Measurements from ENCODE around the gene UBTD1. TPM values are rescaled to one million over a fixed set of nuclear protein-coding genes. Genes with fewer than 3 reads are reported as not detected.
"Not testable (repeated sequence)": the region's sequence is repeated elsewhere in the genome, so short reads cannot be mapped to it uniquely, and the experiment has no call there.

UBTD1 gene
- total RNA-seq, 1 donor from 2014 or later, result 7.1 TPM

GRCh38 chr10:97512993-97513392 lies 14.3 kb downstream of the UBTD1 start:
- no peak for DNase-seq (ENCODE audit: low spot score)
- no peak for ATAC-seq

- ATAC-seq (no peak), DNase-seq (ENCODE audit: low spot score) (no peak)
These were observed 15.6 kb downstream of the UBTD1 start for GRCh38 chr10:97514344-97514743.

GRCh38 chr10:97515271-97515978 lies 16.7 kb downstream of the UBTD1 start:
- DNase-seq (ENCODE audit: low spot score) (peak; percentile 84), ATAC-seq (peak; percentile 92)

GRCh38 chr10:97517096-97517750 lies 18.5 kb downstream of the UBTD1 start:
- no peak for DNase-seq (ENCODE audit: low spot score)
- ATAC-seq, result no peak

- no peak for ATAC-seq
- no peak for DNase-seq (ENCODE audit: low spot score)
These were observed 19.1 kb downstream of the UBTD1 start for GRCh38 chr10:97517778-97518300.

DNA sequence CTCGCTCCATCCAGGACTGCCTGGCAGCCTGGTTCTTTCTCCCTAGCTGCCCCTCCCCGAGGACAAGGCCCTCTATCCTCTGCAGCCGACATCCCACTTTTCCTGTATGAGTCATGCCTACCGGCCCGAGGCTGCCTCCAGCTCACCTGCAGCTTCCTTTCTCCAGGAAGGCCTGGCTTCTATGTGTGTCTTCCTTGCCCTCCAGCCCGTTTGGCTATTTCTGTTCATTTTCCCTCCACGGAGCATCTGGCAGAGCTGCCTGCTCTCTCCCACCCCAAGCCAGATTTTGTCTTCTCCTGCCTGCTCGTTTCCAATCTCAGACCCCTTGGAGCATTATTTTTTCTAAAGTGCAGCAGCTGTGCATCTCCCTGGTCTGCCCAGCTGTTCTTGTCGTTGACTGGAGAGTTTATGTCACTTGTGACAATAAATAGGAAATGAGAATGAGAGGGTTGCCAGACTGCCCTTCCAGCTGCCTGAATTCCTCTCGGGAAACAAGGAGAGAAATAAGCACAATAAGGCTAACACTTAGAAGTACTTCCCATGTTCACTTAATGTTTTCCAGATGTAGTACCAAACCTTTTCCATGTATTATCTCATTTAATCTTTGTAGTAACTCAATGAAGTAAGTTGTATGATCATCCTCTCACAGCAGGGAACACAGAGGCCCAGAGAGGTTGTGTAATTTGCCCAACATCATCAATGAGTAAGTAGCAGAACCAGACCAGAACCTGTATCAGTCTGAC lies 19.7 kb downstream of the UBTD1 start:
- ATAC-seq (no peak), DNase-seq (ENCODE audit: low spot score) (no peak)

GRCh38 chr10:97519342-97519741 lies 20.6 kb downstream of the UBTD1 start:
- no peak for DNase-seq (ENCODE audit: low spot score)
- ATAC-seq, result no peak

- ATAC-seq (no peak), DNase-seq (ENCODE audit: low spot score) (no peak)
These were observed 21.8 kb downstream of the UBTD1 start for GRCh38 chr10:97520520-97520919.

- DNase-seq (ENCODE audit: low spot score), result no peak
- peak; percentile 21 for ATAC-seq
These were observed 22.4 kb downstream of the UBTD1 start for GRCh38 chr10:97520978-97521761.

GRCh38 chr10:97522071-97522470 lies 23.3 kb downstream of the UBTD1 start:
- ATAC-seq, result peak; percentile 69
- DNase-seq (ENCODE audit: low spot score), result no peak

- DNase-seq (ENCODE audit: low spot score) (no peak), ATAC-seq (no peak)
These were observed 24.2 kb downstream of the UBTD1 start for GRCh38 chr10:97522937-97523336.

DNA sequence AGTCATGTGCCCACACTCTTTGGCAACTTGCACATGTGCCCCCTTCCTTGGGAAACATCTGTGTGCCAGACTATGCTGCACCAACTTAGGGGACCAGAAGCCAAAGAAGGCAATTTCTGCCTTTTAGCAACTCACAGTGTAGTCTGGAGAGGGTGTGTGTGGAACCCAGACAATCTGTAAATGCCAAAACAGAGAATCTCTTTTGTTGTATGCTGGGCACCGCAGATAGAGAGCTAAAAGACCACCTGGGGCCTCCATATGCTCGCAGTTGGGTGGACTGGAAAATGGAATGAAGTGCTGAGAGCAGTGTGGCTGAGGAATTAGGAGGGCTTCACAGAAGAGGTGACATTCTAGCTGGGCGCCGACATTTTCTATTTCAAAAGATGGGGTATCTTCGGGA lies 26.4 kb downstream of the UBTD1 start:
- ATAC-seq (no peak), DNase-seq (ENCODE audit: low spot score) (no peak)

GRCh38 chr10:97525683-97526110 lies 27.0 kb downstream of the UBTD1 start:
- ATAC-seq (no peak), DNase-seq (ENCODE audit: low spot score) (no peak)

- ATAC-seq; DNase-seq (ENCODE audit: low spot score): not testable (repeated sequence)
These were observed 30.2 kb downstream of the UBTD1 start for GRCh38 chr10:97528876-97529275.

GRCh38 chr10:97529685-97530465 lies 31.2 kb downstream of the UBTD1 start:
- no peak for DNase-seq (ENCODE audit: low spot score)
- no peak for ATAC-seq

GRCh38 chr10:97531401-97531986 lies 32.8 kb downstream of the UBTD1 start:
- ATAC-seq (no peak), DNase-seq (ENCODE audit: low spot score) (no peak)

DNA sequence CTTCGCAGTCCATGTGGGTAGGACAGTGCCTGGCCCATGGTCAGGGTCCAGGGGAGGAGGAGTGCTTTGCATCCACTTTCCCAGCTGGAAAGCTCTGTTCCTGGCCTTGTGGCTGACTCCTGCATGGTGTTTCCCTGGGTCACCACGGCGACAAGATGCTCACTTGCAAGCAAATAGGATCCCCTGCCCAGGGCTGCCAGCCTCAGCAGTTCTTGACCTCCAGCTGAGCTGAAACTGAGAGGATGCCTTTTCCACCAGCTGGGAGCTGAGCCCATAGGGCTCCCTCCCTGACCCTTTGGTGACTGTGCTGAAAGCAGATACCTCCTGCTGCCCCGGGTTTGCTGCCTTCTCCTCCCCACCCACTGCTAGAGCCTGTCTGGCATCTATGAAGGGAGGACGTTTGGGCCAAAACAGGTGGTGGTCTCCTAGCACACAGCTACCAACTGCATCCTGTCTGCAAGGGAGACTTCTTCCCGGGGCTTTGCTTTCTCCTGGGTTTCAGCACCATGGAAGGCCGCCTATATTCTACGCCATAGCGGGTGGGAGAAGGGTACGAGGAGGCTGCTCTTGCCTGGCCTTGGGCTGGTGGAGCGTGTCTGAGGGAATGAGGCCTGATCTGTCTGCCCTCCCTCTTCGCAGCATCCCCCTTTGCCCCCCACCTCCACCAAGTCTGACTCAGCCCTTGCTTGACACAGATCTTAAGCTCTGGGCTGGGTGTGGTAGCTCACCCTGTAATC lies 34.4 kb downstream of the UBTD1 start:
- ATAC-seq (no peak), DNase-seq (ENCODE audit: low spot score) (no peak)

DNA sequence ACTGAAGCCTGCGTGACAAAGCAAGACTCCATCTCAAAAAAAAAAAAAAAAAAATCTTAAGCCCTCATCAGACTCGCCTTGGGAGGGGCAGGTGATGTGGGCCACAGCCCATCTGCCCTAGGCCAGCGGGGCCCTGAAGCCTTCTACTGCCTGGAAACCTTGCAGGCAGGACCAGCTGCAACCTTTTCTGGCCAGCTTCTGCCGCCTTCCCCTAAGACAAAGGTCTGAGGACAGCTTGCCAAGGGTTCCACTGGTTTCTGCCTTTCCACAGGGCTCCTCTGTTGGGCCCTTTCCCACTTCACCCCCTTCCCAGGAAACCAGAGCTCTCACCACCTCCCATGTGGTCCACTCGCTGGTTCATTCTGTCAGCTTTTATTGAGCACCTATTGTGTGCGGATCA lies 35.2 kb downstream of the UBTD1 start:
- DNase-seq (ENCODE audit: low spot score), result no peak
- no peak for ATAC-seq
